GM12875 (cell line): ENCODE measurements around the gene PCSK5.

Experiments used
- H3K4me3 ChIP-seq: one replicate; pipeline ENCODE4 v1.5.1; 2011; ENCODE audit warnings: low read depth, low read length, control low read depth
- TF ChIP-seq, protein P1 (sequence below): IDR thresholded peaks from 2 replicates; pipeline ENCODE4 v1.5.1; 2011; ENCODE audit warnings: low read depth, mild to moderate bottlenecking, control low read depth, inconsistent platforms, low read length, moderate library complexity, borderline replicate concordance; ENCODE audit not compliant: insufficient read depth

The PCSK5 gene

GRCh38 chr9:75941577-75942311, 51.3 kb downstream of the PCSK5 start:
- H3K4me3 ChIP-seq: no peak overlapping the region
- TF ChIP-seq, protein P1, sequence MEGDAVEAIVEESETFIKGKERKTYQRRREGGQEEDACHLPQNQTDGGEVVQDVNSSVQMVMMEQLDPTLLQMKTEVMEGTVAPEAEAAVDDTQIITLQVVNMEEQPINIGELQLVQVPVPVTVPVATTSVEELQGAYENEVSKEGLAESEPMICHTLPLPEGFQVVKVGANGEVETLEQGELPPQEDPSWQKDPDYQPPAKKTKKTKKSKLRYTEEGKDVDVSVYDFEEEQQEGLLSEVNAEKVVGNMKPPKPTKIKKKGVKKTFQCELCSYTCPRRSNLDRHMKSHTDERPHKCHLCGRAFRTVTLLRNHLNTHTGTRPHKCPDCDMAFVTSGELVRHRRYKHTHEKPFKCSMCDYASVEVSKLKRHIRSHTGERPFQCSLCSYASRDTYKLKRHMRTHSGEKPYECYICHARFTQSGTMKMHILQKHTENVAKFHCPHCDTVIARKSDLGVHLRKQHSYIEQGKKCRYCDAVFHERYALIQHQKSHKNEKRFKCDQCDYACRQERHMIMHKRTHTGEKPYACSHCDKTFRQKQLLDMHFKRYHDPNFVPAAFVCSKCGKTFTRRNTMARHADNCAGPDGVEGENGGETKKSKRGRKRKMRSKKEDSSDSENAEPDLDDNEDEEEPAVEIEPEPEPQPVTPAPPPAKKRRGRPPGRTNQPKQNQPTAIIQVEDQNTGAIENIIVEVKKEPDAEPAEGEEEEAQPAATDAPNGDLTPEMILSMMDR: no peak

- TF ChIP-seq, protein P1: no peak
Observed at GRCh38 chr9:75946766-75947165, 56.3 kb downstream of the PCSK5 start.

DNA sequence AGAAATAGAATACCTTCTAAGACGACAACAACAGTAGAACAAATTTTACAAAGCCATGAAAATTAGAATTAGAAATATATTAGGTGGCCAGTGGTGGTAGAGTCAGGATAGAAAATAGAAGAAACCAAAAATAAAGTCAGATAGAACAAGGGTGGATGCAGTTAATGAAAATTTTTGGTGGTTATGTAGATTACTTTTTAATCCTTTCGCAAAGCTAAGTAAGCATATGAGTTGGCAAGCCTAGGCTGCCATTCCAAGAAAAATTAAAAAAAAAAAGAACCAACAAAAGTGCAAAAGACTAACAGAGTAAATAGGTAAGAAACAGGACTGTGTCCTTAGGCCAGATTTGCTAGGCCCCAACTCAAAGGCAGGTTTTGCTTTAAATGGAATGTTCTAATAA, 56.8 kb downstream of the PCSK5 start:
- TF ChIP-seq, protein P1: no peak
- no peak overlapping the region for H3K4me3 ChIP-seq

More at GRCh38 chr9:75946766-75947165, 56.3 kb downstream of the PCSK5 start:
- H3K4me3 ChIP-seq: no peak overlapping the region

DNA sequence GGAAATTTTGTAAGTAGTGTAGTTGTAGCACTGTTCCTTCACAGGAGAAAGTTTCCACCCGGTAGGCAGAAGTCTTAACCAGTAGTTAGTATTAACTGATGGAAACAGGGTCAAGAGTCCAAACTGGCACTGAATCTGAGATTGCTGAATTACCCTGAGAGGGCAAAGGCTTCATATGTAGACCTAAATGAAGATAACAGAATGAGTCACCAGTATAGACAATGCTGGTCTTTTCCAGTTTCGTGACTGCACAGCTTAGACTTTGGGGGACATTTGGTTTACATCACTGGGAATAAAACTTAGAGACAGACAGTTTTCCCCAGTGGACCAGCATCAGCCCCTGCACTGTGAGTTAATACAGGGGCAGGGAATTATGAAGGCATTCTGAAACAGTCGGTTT, 60.5 kb downstream of the PCSK5 start:
- H3K4me3 ChIP-seq: no peak overlapping the region
- TF ChIP-seq, protein P1: no peak

DNA sequence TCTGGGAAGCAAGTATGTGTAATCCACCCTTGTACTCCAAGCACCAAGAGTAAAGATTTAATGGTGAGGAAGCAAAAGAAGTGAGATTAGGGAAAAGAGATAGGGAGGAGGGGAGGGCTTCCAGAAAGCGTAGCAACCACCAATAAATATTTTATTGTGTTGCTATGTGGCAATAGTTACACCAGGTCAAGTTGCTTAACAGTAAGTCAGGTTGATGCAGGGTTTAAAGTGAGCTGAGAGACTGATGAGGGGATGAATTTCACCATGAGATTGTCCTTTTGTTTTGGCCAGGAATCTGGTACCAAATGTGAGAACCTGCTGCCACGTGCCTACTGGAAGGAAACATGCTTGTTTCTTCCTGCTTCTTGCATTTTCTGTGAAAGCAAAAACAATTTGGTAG, 62.7 kb downstream of the PCSK5 start:
- TF ChIP-seq, protein P1: no peak
- H3K4me3 ChIP-seq: no peak overlapping the region

DNA sequence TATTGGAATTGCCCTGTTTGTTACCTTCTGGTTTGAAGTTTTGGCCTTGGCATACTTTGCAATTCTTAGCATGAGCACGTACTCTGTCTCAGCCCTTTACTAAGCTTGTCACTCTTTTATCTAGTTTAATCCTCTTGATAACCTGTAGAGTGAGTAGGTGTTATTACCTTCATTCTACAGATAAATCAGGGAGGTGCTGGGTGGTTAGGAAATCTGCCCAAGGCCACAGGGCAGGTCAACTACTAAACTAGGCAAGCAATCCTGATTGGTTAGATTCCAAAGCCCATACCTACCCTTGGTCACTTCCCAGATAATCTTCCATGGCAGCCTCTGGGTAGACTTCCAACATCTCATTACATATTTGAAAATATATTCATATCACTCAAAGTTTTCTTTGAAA, 65.7 kb downstream of the PCSK5 start:
- no peak overlapping the region for H3K4me3 ChIP-seq
- TF ChIP-seq, protein P1: no peak

- TF ChIP-seq, protein P1: no peak
- H3K4me3 ChIP-seq: no peak overlapping the region
Observed at GRCh38 chr9:75957116-75957515, 66.6 kb downstream of the PCSK5 start.
